Activated T-helper 9 cell treated with anti-CD3 and anti-CD28 coated beads, Interleukin-2, amount 50 U/mL, for 16 hours (primary cell): ENCODE measurements around the gene RBL1.
"Not testable (repeated sequence)": the region's sequence is repeated elsewhere in the genome, so short reads cannot be mapped to it uniquely, and the experiment has no call there.

Experiments used
- DNase-seq: peaks from one replicate; pipeline ENCODE4 v3.0.0-alpha.2; 2020; ENCODE audit warnings: low read depth

The RBL1 gene

DNA sequence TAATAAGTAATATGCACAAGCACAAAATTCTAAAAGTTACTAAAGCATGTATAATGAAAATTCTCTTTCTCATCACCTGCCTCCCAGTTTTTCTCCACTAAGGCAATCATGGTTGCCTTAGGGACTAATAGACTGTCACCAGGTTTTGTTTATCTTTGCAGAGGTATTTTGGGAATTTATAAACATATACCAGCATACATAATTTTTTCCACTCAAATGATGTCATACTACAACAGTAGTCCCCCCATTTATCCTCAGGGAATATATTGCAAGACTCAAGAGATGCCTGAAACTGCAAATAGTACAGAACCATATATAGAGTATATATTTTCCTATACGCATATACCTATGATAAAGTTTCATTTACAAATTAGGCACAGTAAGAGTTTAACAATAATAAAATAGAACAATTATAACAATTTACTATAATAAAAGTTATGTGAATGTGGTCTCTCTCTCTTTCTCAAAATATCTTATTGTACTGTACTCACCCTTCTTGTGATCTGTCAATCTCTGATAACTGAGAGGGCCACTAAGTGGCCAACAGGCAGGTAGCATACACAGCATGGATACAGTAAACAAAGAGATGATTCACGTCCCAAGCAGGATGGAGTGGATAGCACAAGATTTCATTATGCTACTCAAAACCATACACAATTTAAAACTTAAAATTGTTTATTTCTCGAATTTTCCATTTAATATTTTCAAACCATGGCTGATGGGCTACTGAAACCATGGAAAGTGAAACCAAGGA is 19.7 kb downstream of the RBL1 start:
- DNase-seq = no peak

DNA sequence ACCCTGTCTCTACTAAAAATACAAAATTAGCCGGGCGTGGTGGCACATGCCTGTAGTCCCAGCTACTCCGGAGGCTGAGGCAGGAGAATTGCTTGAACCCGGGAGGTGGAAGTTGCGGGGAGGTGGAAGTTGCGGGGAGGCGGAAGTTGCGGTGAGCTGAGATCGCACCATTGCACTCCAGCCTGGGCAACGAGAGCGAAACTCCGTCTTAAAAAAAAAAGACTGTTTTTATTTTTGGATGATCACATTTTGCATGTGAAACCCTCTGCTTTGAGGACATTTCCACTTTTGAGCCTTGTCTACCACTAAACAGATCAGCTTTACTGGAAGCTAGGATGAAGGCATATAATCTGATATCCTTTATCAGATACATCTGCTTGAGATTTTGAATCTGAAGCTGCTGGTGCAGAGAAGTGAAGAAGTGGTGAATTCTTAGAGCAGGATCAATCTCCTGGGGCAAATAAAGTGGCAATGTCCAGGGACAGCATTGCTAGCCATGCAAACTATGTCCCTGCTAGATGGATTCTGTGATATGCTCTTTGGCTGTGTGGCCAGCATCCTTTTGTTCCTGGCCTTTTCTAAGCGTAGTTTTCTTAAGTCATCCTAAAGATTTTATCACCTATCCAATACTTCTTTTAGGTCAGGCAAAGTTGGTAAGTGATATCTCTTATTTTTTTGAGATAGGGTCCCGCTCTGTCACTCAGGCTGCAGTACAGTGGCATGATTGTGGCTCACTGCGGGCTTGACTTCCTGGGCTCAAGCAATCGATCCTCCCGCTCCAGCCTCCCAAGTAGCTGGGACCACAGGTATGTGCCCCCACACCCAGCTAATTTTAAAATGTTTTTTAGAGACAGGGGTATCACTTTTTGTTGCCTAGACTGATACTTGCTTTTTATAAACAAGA is 23.3 kb downstream of the RBL1 start:
- DNase-seq = no peak

DNA sequence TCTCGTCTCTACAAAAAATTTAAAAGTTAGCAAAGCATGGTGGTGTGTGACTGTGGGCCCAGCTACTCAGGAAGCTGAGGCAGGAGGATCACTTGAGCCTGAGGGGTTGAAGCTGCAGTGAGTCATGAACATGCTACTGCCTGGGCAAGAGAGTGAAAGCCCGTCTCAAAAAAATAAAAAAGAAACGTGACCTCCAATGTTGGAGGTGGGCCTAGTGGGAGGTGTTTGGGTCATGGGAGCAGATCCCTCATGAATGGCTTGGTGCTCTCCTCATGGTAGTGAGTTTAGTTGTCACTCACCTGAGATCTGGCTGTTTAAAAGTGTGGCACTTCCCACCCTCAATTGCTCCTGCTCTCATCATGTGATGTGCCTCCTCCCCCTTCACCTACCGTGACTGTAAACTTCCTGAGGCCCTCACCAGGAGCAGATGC is 24.3 kb downstream of the RBL1 start:
- DNase-seq = peak; percentile 12

DNA sequence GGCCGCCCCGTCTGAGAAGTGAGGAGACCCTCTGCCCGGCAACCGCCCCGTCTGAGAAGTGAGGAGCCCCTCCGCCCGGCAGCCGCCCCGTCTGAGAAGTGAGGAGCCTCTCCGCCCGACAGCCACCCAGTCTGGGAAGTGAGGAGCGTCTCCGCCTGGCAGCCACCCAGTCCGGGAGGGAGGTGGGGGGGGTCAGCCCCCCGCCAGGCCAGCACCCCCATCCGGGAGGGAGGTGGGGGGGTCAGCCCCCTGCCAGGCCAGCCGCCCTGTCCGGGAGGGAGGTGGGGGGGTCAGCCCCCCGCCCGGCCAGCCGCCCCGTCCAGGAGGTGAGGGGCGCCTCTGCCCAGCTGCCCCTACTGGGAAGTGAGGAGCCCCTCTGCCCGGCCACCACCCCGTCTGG is 26.2 kb downstream of the RBL1 start:
- DNase-seq = not testable (repeated sequence)

DNA sequence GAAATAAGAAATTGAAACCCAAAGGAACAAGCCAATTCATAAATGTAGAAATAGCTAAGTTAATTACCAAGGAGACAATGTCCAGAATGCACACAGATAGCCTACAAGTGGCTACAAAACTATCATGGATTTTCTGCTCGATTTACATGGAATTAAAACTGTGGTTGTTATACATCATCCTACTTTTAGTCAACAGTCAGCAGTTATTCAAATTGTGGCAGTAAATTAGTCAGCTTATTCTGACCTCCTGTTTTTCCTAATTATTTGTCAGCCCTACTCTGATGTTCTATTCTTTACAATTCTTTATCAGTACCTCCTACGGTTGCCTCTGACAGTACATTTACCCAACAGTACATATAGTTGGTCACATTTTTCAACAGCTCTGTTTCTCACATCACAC is 29.6 kb downstream of the RBL1 start:
- DNase-seq = no peak

DNA sequence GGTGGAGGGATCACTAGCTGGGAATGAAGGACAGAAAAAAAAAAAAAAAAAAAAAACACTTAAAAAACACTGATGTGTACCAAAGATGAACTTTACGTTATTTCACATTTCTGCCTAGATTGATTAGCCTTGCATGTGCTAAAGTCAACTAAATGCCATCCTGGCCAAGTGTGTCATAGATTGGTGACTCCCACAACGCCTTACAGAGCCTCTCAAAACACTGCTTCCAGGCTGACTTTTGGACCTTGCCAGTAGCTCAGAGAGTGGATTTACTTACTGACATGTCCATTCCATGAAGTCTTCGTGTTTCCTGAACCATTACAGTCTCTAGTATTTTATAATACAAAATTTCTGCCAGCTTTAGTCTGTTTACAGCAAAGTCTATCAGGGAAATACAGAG is 40.5 kb downstream of the RBL1 start:
- no peak for DNase-seq

DNA sequence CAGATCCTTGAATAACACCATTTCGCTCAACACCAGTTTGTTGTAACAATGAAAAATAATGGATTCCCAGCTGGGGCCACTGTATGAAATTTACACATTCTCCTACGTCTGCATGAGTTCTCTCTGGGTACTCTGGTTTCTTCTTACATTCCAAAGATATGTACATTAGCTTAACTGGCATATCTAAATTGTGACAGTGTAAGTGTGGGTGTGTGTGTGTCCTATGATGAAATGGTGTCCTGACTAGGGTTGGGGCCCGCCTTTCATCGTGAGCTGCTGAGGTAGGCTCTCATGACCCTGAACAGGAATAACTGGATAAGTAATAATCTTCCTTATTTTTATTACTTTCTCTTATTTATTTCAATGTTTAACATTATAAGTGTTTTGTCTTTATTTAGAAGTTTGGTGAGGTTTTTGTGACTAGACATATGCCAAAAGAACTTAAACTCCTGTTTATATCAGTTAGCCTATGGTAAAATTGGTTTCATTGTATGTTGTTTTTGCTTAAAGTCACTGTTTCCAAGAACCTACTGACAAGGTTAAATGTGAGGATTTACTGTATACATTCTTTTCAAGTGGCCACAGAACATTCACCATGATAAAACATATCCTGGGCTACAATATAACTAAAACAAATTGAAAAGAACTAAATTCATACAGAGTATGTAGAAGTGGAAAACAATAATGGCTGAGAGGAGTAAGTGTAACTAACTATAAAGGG is 42.4 kb downstream of the RBL1 start:
- DNase-seq = no peak

DNA sequence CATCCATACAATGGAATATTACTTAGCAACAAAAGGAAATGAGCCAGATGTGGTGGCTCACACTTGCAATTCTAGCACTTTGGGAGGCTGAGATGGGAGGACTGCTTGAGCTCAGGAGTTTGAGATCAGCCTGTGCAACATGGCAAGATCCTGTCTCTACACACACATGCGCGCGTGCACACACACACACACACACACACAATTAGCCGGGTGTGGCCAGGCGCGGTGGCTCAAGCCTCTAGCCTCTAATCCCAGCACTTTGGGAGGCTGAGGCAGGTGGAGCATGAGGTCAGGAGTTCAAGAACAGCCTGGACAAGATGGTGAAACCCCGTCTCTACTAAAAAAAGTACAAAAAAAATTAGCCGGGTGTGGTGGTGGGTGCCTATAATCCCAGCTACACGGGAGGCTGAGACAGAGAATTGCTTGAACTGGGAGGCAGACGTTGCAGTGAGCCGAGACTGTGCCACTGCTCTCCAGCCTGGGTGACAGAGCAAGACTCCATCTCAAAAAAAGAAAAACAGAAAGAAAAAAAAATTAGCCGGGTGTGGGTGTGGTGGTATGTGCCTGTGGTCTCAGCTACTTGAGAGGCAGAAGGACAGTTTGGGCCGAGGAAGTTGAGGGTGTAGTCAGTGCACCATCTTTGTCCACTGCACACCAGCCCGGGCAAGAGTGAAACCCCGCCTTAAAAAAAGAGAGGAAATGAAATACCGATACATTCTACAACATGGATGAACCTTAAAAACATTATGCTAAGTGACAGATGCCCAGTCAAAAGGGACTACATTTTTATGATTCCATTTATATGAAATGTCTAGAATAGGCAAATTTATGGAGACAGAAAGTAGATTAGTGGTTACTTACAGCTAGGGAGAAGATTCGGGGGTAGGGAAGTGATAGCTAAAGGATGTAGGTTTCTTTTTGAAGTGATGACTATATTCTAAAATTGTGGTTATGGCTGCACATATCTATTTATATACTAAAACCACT is 52.5 kb downstream of the RBL1 start:
- no peak for DNase-seq

DNA sequence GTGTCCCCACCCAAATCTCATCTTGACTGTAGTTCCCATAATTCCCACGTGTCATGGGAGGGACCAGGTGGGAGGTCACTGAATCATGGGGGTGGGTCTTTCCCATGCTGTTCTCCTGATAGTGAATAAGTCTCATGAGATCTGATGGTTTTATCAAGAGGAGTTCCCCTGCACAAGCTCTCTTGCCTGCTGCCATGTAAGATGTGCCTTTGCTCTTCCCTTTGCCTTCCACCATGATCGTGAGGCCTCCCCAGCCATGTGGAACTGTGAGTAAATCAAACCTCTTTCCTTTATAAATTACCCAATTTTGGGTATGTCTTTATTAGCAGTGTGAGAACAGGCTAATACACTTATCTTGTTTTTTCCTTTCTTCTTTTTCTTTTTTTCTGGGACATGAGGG is 56.4 kb downstream of the RBL1 start:
- not testable (repeated sequence) for DNase-seq

DNA sequence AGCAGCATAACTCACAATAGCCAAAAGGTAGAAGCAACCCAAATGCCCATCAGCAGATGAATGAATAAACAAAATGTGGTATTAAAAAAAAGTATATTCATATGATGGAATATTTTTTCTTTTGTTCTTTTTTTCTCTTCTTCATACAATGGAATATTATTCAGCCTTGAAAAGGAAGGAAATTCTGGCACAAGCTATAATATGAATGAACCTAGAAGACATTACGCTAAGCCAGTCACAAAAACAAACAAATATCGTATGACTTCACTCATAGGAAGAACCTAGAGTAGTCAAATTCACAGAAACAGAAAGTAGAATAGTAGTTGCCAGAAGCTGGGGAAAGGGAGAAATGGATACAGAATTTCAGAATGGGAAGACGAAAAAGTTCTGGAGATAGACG is 63.7 kb downstream of the RBL1 start:
- no peak for DNase-seq

DNA sequence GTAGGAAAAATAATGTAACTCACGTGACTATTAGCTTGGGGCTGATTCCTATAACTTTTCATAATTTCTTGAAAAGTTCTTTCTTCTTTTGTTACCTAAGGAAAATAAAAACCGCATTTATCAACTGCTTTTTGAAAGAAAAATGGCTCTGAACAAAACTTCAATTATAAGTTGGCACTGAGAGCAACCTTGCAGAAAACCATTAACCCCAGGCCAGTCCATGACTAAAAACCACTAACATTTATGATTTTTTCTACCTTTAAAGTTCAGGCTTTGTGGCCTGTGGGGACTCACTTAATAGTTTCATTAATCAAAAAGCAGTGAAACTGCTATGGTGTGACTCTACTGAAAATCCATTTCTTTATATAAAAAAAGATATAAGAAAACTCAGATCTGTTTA is 75.2 kb downstream of the RBL1 start:
- no peak for DNase-seq

DNA sequence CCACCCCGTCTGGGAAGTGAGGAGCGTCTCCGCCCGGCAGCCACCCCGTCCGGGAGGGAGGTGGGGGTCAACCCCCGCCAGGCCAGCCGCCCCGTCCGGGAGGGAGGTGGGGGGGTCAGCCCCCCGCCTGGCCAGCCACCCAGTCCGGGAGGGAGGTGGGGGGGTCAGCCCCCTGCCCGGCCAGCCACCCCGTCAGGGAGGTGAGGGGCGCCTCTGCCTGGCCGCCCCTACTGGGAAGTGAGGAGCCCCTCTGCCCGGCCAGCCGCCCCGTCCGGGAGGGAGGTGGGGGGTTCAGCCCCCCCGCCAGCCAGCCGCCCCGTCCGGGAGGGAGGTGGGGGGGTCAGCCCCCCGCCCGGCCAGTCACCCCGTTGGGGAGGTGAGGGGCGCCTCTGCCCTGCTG is 83.2 kb downstream of the RBL1 start:
- DNase-seq = not testable (repeated sequence)

DNA sequence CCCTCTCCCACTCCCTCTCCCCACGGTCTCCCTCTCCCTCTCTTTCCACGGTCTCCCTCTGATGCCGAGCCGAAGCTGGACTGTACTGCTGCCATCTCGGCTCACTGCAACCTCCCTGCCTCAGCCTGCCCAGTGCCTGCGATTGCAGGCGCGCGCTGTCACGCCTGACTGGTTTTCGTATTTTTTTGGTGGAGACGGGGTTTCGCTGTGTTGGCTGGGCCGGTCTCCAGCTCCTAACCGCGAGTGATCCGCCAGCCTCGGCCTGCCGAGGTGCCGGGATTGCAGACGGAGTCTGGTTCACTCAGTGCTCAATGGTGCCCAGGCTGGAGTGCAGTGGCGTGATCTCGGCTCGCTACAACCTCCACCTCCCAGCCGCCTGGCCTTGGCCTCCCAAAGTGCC is 83.9 kb downstream of the RBL1 start:
- DNase-seq = not testable (repeated sequence)

DNA sequence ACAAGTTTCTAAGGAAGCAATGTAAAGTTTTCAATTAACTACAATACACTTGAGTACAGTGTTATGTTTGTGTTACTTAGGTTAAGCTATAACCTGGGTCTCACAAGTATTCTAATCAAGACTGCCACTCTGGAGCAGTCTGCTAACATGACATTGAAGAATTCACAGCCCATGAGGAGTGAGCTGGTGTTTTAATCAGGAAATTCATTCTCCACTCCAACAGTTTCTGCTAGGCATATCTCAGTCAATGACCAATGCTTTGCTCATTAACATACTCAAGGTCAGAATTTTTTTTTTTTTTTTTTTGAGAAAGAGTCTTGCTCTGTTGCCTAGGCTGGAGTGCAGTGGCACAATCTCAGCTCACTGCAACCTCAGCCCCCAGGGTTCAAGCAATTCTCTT is 84.7 kb downstream of the RBL1 start:
- no peak for DNase-seq

DNA sequence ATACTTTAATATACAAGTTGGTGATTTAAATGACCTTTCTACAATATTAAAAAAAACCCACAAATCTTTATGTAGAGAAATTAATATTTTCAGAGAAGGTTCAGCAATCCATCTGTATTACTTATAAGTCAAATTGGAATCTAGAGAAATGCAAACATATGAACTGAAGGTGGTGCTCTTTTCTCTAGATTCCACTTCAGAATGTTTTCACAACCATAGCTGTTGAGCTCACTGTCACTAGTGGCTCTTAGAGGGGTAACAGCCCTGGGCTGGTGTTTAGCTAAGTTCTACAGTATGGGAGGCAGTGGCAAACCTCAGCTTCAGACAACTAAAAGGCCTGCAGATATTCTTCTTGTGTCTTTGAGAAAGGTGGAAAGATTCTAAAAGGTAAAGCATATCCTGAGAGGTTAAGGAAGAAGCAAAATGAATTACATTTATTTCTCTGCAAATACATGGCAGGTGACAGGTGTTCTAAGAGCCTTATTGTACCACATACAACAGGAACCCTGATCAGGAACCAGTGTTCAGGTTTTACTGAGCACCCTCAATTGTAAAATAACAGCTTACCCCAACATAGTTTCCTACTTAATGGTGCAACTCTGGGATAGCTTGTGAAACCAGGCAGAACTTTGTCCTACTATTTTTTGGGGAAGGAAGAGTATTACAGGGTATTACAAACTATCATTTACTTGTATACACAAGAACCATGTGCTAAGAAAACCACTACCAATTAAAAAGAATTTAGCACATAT is 87.7 kb downstream of the RBL1 start:
- DNase-seq = no peak

DNA sequence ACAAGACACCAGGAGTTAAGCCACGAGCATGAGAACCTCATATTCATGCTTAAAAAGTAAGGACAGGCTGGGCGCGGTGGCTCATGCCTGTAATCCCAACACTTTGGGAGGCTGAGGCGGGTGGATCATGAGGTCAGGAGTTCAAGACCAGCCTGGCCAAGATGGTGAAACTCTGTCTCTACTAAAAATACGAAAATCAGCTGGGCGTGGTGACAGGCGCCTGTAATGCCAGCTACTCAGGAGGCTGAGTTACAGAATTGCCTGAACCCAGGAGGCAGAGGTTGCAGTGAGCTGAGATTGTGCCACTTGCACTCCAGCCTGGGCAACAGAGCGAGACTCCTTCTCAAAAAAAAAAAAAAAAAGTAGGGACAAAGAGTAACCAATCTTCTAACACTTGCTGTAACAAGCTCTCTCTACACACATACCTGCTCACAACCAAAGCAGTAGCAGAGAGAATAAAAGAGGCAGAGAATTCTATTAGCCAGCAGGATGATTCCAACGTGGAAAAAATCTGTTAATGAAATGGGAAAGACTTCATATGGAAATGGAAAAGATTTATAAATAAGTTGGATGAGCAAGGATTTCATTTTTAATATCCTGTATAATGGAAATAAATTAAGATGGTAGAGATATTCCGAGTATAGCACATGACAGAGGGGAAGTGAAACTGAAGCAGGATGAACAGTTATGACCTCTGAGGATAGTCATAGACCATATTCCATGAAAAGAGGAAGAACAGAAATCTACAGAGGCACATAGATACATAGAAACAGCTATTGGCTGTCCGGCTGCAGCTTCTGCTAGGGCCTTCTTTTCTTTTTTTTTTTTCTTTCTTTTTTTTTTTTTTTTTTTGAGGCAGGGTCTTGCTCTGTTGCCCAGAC is 90.5 kb downstream of the RBL1 start:
- not testable (repeated sequence) for DNase-seq

DNA sequence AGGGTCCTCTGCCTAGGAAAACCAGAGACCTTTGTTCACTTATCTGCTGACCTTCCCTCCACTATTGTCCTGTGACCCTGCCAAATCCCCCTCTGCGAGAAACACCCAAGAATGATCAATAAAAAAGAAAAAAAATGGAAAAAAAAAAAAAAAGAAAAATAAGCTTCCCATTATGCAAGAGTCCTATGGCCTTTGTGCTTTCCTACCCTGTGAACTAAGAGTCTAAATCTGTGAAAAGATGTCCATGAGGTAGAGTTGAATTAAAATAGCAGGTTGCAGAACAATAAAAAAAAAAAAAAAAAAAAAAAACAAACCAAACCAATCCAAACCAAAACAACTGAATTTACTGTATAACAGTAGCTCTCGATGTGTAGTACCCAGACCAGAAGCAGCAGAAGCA is 94.2 kb downstream of the RBL1 start:
- DNase-seq = not testable (repeated sequence)

DNA sequence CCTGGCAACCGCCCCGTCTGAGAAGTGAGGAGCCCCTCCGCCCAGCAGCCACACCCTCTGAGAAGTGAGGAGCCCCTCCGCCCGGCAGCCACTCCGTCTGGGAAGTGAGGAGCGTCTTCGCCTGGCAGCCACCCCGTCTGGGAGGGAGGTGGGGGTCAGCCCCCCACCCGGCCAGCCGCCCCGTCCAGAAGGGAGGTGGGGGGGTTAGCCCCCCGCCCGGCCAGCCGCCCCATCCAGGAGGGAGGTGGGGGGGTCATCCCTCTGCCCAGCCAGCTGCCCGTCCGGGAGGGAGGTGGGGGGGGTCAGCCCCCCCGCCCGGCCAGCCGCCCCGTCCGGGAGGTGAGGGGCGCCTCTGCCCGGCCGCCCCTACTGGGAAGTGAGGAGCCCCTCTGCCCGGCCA is 95.6 kb downstream of the RBL1 start:
- not testable (repeated sequence) for DNase-seq

DNA sequence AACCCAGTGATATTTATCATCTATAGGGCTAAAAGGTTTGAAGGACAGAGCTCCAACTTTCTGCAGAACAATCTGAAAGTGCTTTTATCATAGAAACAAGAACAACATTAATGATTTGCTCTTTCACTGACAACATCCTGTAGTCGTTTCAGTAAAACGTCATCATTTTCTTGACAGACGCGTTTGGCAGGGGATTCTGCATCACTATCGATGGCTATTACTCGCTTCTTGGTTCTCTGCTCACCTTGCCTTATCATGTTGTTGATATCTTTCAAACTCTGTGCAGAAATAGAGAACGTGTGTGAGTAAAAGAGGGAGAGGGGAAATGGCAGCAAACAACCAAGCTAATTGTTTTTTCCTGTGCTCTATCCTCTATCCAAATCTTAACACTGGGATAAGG is 97.1 kb downstream of the RBL1 start:
- no peak for DNase-seq

DNA sequence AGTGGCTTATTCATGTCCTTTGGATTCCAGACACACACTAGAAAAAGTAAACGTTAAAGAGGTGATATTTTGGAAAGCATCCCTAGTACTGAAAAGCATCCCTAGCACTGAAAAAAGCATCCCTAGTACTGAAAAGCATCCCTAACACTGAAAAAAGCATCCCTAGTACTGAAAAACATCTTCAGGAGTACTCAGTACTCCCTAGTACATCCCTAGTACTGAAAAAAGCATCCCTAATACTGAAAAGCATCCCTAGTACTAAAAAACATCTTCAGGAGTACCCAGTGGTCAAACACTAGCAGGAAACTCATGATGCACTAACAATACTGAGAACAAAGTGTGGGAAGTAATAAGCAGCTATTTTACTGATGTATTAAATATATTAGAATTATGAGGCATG is 98.7 kb downstream of the RBL1 start:
- no peak for DNase-seq
